SKM-1 (cell line): ENCODE results near the gene ASB18.
A peak's percentile ranks its signal among the peaks of the same experiment; 100 is the strongest.
"Not testable (repeated sequence)": the region's sequence is repeated elsewhere in the genome, so short reads cannot be mapped to it uniquely, and the experiment has no call there.

Experiments
- DNase-seq: peaks from one replicate; lab custom pipeline; 2025; ENCODE audit not compliant: unreplicated experiment; lab: John Stamatoyannopoulos, UW

ASB18 gene

DNA sequence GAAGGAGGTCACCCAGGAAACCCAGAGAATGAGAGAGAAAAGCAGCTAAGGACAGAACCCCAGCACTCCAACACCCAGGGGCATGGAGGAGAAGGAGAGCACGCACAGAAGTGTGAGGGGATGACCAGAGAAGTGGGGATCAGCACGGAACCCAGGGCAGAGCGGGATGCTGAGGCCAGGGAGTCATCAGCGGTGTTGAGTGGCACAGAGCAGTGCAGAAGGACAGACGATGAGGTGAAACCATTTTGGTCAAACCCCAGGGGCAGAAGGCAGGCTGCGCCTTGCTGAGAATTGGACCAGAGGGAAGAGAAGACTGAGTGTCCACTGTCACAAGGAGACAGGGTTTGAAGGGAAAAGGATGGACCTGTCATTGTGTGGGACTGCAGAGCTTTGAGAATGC lies 23.4 kb upstream of the ASB18 start:
- DNase-seq, result no peak

DNA sequence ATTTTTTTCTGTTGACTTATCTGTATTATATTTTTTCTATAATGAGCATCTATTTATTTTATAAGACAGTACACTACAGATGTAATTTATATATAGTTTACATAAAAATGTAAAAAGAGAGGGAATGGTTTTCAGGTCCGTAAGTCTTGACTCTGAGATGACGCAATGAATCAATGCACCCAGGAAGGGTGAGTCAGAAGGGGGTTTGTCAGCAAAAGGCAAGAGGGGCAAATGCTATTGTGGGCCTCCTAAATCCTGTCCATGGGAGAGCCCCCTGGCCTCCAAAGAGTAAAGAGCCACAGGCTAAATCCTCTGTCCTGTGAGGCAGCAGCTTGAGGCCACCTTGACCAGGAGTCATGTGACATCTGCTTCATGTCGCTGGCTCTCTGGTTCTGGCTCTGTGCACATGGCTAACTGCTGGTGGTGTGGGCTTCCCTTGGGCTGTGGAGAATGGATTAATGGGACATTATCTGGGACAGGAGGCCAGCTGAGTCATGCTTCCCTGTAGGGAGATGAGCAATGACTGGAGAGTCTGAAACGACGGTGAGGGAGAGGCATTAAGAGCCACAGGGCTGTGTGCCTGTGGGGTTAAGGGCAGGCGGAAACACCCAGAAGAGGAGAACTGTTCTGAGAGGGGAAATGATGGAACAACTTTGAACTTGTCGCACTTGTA lies 22.8 kb upstream of the ASB18 start:
- DNase-seq, result no peak

DNA sequence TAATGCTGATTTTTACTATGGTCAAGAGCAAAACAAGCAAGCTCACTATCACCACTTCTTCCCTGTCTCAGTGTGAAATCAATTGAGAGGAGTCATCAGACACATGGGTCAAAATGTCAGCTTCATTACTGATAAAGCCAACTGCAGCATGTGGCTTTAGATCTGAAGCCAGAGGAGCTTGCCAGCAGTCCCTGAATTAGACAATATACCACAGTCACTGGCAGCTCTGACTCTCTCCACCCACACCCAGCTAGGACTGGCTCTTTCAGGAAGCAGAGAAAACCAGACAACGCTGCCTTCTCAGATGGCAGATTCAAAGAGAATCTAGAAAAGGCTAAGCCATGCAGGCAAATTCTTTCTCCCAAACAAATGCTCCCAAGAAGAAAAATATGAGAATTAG lies 20.0 kb upstream of the ASB18 start:
- no peak for DNase-seq

DNA sequence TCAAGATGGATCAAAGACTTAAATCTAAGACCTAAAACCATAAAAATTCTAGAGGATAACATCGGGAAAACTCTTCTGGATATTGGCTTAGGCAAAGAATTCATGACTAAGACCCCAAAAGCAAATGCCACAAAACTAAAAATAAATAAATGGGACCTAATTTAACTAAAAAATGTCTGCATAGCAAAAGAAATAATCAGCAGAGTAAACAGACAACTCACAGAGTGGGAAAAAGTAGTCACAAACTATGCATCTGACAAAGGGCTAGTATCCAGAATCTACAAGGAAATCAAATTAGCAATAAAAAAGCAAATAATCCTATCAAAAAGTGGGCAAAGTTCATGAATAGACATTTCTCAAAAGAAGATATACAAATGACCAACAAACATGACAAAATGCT lies 18.2 kb upstream of the ASB18 start:
- DNase-seq, result no peak

- no peak for DNase-seq
Observed at GRCh38 chr2:236281423-236281822, 17.2 kb upstream of the ASB18 start.

GRCh38 chr2:236273126-236273525 lies 8.9 kb upstream of the ASB18 start:
- peak; percentile 29 for DNase-seq

GRCh38 chr2:236271851-236272250 lies 7.6 kb upstream of the ASB18 start:
- no peak for DNase-seq

DNA sequence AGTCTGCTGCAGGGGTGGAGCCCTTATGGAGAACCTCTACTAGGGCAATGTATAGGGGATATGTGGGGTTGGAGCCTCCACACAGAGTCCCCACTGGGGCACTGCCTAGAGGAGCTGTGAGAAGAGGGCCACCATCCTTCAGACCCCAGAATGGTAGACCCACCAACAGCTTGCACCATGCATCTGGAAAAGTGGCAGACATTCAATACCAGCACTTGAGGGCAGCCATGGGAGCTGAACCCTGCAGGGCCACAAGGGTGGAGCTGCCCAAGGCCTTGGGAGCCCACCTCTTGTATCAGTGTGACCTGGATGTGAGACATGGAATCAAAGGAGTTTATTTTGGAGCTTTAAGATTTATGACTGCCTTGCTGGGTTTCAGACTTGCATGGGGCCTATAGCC lies 5.7 kb upstream of the ASB18 start:
- not testable (repeated sequence) for DNase-seq

DNA sequence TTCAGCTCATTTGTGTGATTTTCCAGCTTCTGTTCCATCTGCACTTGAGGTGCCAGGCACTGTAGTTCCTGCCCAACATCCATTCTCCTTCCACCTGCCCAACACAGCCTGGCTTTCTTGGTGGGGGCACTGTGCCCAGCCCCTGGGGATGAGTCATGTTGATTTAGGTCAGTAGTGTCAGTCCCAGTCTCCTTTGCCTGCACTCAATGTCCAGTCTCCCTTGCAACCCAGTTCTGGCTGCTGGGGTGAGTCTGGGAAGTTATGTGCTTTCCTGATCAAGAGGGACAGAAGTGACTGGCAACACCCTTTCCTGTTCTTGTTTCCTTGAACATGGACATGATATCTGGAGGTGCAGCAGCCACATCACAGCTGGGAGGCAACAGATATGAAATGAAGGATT lies 1.5 kb upstream of the ASB18 start:
- DNase-seq, result no peak

DNA sequence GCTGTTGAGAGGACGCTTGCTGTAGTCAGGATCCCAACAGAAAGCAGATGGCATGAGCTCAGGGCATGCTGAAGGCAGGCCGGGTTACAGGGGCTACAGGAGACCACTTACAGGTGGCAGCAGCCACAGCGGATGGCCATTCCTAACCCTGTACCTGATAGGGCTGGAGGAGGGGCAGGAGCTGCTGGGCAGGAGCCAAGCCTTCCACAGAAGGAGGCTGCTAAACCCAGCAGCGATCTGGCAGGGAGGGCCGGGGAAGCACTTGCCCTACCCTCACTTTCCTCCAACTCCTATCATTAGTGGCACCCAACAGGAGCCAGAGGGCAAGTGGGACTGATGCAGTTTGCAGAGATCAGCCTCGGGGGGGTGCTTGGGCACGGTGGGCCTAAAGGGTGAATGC lies 2.0 kb downstream of the ASB18 start:
- DNase-seq, result no peak

DNA sequence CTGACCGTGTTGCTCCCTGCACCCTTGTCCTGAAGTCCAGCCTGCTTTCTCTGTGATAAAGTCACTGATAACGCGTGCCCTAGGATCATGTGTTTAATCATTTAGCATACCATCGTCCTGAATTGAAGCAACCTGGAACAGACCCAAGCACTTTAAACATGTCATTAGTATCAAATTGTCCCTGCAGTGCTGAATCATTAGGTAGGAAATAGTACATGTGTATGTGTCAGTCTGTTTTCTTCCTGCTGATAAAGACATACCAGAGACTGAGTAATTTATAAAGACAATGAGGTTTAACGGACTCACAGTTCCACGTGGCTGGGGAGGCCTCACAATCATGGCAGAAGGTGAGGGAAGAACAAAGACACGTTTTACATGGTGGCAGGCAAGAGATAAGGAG lies 2.8 kb downstream of the ASB18 start:
- DNase-seq, result no peak

DNA sequence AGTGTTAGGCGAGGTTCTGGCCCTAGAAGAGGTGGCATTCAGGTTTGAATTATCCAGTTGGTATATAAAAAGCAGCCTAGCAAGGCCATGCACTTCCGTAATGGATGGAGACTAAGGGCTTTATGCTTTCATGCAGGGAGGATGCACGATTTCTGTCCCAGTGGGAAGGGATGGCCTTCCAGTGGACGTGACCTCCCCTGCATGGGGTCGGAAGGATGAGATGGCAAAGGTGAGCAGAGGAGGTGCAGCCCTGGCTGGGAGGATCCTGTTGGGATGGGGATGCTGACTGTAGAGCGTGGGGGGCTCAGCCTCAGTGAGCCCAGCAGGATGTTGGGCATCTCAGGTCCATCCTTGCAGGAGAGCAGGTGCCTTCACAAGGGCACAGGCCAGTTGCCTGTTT lies 4.8 kb downstream of the ASB18 start:
- DNase-seq, result no peak

DNA sequence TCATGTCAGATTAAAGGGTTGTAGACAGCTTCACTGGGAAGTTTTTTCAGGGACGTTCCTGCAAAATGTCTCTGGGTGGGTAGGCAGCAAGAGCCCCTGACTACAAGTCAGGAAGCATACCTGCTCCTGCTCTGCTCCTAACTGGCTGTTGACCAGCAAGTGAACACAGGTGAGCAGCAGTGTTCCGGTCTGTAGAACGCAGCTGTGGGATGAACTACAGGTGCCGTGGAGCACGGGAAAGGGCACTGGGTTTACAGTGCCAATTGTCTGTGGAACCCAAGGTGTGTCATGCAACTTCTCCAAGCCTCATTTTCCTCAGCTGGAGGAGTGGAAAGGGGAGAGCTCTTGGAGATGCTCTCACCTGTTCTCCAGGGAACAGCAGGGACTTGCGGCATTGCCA lies 6.6 kb downstream of the ASB18 start:
- DNase-seq, result no peak

- DNase-seq, result no peak
Observed at GRCh38 chr2:236257136-236257535, 7.1 kb downstream of the ASB18 start.

- no peak for DNase-seq
Observed at GRCh38 chr2:236256366-236256985, 7.7 kb downstream of the ASB18 start.

DNA sequence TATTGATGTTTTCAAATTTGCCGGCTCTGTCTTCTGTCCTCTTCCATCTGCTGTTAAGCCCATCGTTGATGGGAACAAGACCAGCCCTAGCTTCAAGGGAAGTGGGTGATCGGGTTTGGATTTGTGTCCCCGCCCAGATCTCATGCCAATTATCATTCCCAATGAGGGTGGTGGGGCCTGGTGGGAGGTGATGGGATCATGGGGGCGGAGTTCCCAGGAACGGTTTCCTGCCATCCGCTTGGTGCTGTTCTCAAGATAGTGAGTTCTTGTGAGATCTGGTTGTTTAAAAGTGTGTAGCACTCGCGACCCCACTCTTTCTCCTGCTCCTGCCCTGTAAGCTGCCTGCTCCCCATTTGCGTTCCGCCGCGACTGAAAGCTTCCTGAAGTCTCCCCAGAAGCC lies 9.5 kb downstream of the ASB18 start:
- no peak for DNase-seq

GRCh38 chr2:236254001-236254400 lies 10.2 kb downstream of the ASB18 start:
- DNase-seq, result no peak

DNA sequence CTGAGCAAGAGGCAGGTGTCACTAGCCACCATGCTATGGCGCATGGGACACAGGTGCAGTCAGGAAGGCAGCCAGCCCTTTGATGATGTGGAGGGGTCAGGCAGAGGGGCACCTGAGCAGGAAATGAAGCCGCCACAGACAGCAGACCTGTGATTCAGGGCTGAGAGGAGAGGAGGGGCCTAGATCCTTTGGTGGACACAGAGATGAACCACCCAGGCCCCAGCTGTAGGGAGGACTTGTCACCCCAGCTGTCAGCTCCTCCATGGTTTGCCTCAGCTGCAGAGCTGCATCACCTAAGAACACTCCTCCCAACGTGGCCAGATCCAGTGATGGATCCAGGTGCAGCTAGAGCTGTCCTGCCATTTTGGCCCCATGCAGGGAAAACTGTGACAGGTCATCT lies 11.6 kb downstream of the ASB18 start:
- no peak for DNase-seq

GRCh38 chr2:236250909-236251579 lies 13.2 kb downstream of the ASB18 start:
- DNase-seq, result no peak

DNA sequence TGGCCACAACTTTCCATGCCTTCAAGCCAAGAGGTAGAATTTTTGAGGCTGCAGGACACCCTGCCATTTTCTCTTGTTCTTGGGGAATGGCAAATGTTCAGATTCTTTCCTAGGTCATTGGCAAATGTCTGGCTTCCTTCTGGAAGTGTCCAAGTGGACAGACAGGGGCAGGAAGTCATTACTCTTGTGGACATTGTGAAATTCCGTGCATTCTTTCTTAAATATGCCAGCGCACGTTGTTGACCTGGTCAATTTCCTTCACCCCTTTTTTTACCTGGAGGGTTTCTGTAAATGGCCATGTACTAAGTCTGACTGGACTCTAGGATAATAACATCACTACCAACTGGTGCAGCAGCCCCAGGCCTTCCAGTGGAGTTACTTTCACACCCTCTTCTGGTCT lies 13.9 kb downstream of the ASB18 start:
- DNase-seq, result no peak

DNA sequence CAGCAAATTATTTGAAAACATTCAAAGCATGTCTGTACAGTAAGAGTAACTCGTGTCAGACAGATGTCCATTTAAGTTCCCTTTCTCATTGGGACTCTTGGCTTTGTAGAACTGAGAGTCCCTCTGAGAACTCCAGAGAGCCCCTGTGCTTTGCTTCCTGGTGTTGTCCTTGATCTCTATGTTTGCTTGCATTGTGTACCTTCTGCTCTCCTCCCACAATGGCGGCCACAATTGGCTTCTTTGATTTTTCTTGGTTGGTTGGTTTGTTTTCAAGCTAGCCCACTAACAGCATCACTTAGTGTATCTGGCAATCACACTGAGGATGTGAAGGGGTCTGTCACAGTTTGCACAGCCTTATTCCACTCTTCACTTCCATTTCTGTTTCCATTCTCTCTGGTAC lies 15.1 kb downstream of the ASB18 start:
- no peak for DNase-seq

DNA sequence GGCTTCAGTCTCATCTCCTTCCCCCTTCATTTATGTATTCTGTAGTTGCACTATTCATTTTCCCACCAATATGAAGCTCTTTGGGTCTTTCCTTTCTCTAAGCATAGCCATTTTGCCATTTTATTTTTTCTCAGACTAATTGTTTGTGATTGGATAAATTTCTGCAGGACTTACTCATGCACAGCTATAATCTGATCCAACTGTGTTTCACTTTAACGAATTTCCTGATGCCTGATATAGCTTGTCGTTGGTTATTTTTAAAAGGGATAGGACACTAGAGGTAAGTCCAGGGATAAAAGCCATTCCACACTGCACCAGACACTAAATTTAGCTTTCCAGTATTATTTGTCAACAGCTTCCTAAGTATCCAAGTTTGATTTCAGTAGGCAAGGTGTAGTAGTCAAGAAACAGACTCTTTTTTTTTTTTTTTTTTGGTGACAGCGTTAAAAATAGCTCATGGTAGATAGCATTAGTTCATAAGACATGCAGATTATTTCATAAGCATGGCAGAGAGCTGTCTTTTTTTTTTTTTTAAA lies 17.4 kb downstream of the ASB18 start:
- no peak for DNase-seq
